PFSK-1 (cell line): ENCODE results near the gene REXO4. TPM values are rescaled to one million over a fixed set of nuclear protein-coding genes. Genes with fewer than 3 reads are reported as not detected.

Experiments used
- FOXP2 ChIP-seq: optimal IDR thresholded peaks from 2 replicates; pipeline ENCODE3; 2011; ENCODE audit warnings: borderline replicate concordance, control low read depth, inconsistent platforms; ENCODE audit not compliant: insufficient read depth; ENCODE audit errors: extremely low read length, extremely low read depth
- POLR2AphosphoS5 ChIP-seq: IDR thresholded peaks from 2 replicates; pipeline ENCODE4 v1.6.1; 2012; ENCODE audit warnings: low read depth, mild to moderate bottlenecking, control low read depth, low read length, moderate library complexity
- SIN3A ChIP-seq: IDR thresholded peaks from 2 replicates; pipeline ENCODE4 v1.6.1; 2012; ENCODE audit warnings: mild to moderate bottlenecking, low read length, moderate library complexity, borderline replicate concordance; ENCODE audit not compliant: insufficient read depth
- TAF1 ChIP-seq: IDR thresholded peaks from 2 replicates; pipeline ENCODE4 v1.6.1; 2012; ENCODE audit warnings: low read length, control low read depth, borderline replicate concordance; ENCODE audit not compliant: insufficient read depth
- polyA plus RNA-seq: library from polyadenylated mRNA; unstranded; fragments of >200 nt; gene quantifications from one replicate; pipeline ENCODE4 v1.2.1, GENCODE V29; 2012; ENCODE audit warnings: low read depth, missing spikeins; ENCODE audit not compliant: insufficient read length
- TF ChIP-seq, protein P1 (sequence below), 2 experiments: IDR thresholded peaks; 2 replicates each; pipeline versions ENCODE4 v1.6.1 to v1.8.0; 2011 to 2012; ENCODE audit warnings: low read depth in 2 of 2, low read length in 2 of 2, control low read depth in 1 of 2, inconsistent platforms in 1 of 2, mild to moderate bottlenecking in 1 of 2, moderate library complexity in 1 of 2; ENCODE audit not compliant: insufficient read depth in 1 of 2

The REXO4 gene, protein sequence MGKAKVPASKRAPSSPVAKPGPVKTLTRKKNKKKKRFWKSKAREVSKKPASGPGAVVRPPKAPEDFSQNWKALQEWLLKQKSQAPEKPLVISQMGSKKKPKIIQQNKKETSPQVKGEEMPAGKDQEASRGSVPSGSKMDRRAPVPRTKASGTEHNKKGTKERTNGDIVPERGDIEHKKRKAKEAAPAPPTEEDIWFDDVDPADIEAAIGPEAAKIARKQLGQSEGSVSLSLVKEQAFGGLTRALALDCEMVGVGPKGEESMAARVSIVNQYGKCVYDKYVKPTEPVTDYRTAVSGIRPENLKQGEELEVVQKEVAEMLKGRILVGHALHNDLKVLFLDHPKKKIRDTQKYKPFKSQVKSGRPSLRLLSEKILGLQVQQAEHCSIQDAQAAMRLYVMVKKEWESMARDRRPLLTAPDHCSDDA
- polyA plus RNA-seq, result 86.8 TPM

DNA sequence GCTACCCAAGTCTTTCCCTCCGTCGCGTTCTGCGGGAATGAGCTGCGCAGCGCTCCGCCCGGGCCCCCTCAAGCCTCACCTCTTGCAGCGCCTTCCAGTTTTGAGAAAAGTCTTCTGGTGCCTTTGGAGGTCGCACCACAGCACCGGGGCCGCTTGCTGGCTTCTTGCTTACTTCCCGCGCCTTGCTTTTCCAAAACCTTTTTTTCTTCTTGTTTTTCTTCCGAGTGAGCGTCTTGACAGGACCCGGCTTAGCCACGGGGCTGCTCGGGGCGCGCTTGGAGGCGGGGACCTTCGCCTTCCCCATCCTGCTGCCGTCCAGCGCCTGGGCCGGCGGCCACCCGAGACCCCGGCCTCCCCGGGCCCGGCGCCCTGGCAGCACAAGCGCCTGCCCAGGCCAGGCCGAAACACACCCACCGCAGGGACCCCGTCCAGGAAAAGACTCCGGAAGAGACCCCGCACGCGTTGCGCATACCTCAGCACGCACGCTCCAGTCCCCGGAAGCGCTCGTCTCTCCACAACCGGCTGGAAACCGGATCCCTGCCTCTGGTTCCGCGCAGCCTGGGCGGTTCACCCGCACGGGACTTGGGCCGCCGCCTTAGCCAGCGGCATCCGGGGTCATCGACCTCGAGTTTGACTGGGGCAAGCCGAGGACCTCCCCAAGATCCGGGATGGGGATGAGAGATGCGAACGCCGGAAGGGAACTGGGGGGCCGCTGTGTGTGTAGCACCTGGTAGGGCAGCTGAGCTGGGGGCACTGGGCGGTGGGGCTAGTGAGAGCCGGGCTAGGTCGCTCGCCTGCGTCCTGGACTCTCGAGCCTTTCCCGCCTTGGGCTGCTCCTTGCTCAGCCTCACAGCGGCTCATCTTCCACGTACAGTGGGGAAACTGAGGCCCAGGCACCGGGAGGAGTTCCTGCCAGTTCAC, at the start of gene REXO4:
REXO4 (minus strand) TSS at position 470 of the 921 bp plus-strand sequence; CDS start at position 304, 166 bp downstream.
- TF ChIP-seq POLR2AphosphoS5 (peak; percentile 51), FOXP2 (peak; percentile 87), TAF1 (peak; percentile 88; the same call in 1 of the 2 replicates), SIN3A (peak; percentile 78; the same call in 1 of the 2 replicates)
- TF ChIP-seq, protein P1, sequence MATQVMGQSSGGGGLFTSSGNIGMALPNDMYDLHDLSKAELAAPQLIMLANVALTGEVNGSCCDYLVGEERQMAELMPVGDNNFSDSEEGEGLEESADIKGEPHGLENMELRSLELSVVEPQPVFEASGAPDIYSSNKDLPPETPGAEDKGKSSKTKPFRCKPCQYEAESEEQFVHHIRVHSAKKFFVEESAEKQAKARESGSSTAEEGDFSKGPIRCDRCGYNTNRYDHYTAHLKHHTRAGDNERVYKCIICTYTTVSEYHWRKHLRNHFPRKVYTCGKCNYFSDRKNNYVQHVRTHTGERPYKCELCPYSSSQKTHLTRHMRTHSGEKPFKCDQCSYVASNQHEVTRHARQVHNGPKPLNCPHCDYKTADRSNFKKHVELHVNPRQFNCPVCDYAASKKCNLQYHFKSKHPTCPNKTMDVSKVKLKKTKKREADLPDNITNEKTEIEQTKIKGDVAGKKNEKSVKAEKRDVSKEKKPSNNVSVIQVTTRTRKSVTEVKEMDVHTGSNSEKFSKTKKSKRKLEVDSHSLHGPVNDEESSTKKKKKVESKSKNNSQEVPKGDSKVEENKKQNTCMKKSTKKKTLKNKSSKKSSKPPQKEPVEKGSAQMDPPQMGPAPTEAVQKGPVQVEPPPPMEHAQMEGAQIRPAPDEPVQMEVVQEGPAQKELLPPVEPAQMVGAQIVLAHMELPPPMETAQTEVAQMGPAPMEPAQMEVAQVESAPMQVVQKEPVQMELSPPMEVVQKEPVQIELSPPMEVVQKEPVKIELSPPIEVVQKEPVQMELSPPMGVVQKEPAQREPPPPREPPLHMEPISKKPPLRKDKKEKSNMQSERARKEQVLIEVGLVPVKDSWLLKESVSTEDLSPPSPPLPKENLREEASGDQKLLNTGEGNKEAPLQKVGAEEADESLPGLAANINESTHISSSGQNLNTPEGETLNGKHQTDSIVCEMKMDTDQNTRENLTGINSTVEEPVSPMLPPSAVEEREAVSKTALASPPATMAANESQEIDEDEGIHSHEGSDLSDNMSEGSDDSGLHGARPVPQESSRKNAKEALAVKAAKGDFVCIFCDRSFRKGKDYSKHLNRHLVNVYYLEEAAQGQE (IDR thresholded peaks at IDR 0.05; ENCODE audit: insufficient read depth in 1 of 2, low read depth in 2 of 2, low read length in 2 of 2), result peak; percentile 1 to 56; a peak in 1 of 4 replicates

DNA sequence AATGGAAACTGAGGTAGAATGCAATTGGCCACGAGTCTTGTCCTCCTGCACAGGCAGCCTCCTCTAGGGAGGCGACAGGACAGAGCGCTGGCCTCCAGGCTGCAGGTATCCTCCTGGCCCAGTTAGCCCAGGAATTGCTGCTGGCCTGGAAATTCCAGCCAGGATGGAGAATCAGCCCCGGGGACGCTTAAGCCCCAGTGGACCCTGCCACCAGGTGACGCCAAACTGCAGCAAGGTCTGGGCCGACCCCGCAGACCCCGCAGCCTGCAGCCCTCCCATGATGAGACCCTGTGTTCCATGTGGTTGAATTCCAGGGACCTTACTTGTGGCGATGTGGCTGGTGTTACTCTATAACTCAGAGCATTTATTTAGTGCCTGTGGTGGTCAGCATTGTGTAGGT, 49.3 kb upstream of the REXO4 start:
- TF ChIP-seq TAF1 (no peak), SIN3A (no peak), POLR2AphosphoS5 (no peak), FOXP2 (no peak)
- TF ChIP-seq, protein P1 (IDR thresholded peaks at IDR 0.05; ENCODE audit: insufficient read depth in 1 of 2, low read depth in 2 of 2, low read length in 2 of 2), result no peak

DNA sequence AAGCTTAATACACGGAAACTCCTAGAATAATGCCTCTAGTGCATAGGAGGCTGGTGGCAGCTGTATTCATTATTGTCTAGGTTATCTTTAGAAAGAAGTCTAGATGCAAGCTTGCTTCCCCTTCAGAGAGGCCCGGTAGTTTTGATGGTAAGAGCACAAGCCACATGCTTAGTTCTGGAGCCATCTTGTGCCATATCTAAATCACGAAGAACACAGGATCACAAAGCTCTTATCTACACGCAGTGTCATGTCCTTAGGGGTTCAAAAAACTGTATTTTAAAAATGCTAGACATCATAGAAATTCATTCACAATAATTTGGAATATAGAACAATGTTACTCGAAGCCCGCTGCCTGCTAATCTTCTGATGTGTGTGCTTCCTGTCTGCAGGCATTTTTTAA, 48.2 kb upstream of the REXO4 start:
- TF ChIP-seq POLR2AphosphoS5, result no peak
- TF ChIP-seq, protein P1 (IDR thresholded peaks at IDR 0.05; ENCODE audit: insufficient read depth in 1 of 2, low read depth in 2 of 2, low read length in 2 of 2), result no peak
- no peak for TF ChIP-seq FOXP2
- no peak for TF ChIP-seq SIN3A
- TF ChIP-seq TAF1, result no peak

DNA sequence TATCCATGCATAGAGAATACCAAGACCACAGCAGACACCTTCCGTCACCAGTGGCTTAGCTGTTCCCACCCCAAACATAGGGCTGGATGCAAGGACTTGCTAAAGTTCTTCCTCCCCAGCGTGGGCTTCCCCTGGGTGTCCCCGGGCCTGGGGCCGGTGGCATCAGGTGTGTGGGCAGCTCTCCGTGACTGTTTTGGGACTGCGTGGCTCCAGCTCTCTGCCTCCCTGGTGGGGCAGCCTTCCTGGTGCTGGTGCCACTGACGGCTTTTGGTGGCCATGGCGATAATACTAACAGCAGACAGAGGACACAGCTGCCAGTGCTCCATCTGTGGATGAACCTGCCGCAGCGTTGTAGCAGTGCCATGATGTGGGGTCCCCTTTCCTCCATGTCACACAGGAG, 46.8 kb upstream of the REXO4 start:
- TF ChIP-seq TAF1 (no peak), FOXP2 (no peak), POLR2AphosphoS5 (no peak), SIN3A (no peak)
- TF ChIP-seq, protein P1 (IDR thresholded peaks at IDR 0.05; ENCODE audit: insufficient read depth in 1 of 2, low read depth in 2 of 2, low read length in 2 of 2), result no peak
